K562 (cell line): Measurements from ENCODE around the gene DEPDC1. TPM values are rescaled to one million over a fixed set of nuclear protein-coding genes. Genes with fewer than 3 reads are reported as not detected.

Experiments used
- ATAC-seq: fragments of 200-7000 bp; cut with Tn5 transposase; 3 replicates; pipeline ENCODE4 v1.9.1; 2020; ENCODE audit warnings: moderate library complexity
- BruUV-seq: library from RNA; stranded (reverse); fragments of 400-500 nt; replicated peaks from 2 replicates; lab custom pipeline; 2021; lab: Mats Ljungman, UMichigan
- CTCF ChIA-PET: fragments of 300-600 bp; formaldehyde crosslinking; extraction: SDS; loops from one replicate; lab custom pipeline; 2021; ENCODE audit warnings: low intra/inter-chr PET ratio; lab: Yijun Ruan, JAX
- POLR2A ChIA-PET: fragments of 300-600, 350-650 bp; sonication (Branson Sonifier 250); formaldehyde crosslinking; extraction: SDS; loops from one replicate; lab custom pipeline; 2021; ENCODE audit warnings: antibody characterized with exemption, inconsistent platforms; lab: Yijun Ruan, JAX
- DNase-seq, 4 experiments: peaks; one replicate each; pipeline versions ENCODE4 v3.0.0 to v3.0.0-alpha.2; 2011 to 2018; ENCODE audit warnings: low spot score in 3 of 4, mixed read lengths in 3 of 4; ENCODE audit errors: extremely low read depth in 1 of 4
- FAIRE-seq: peaks from 2 replicates; lab custom pipeline; 2011; peaks lifted over from hg19 to GRCh38; lab: Jason Lieb, UNC
- H2AFZ ChIP-seq: 2 replicates; pipeline ENCODE4 v1.6.0; 2011; ENCODE audit warnings: low read depth, low read length, control low read depth, inconsistent platforms
- H3K27ac ChIP-seq: fragments of 200-600 bp; 3 replicates; pipeline ENCODE4 v1.8.0; 2011; ENCODE audit warnings: low read depth, mild to moderate bottlenecking, control low read depth, inconsistent platforms, low read length, moderate library complexity, mixed read lengths; ENCODE audit errors: extremely low read depth
- H3K27me3 ChIP-seq, 2 experiments: fragments of 300-600 bp in 1 of 2; 2 replicates in 1 of 2; 3 replicates in 1 of 2; pipeline versions ENCODE4 v1.6.0 to v1.8.0; 2011; ENCODE audit warnings: inconsistent platforms in 2 of 2, low read length in 2 of 2, mild to moderate bottlenecking in 1 of 2, mixed read lengths in 1 of 2, moderate library complexity in 1 of 2; ENCODE audit not compliant: control insufficient read depth in 2 of 2, insufficient read depth in 2 of 2
- H3K36me3 ChIP-seq: fragments of 300-600 bp; 3 replicates; pipeline ENCODE4 v1.8.0; 2011; ENCODE audit warnings: mild to moderate bottlenecking, low read length, inconsistent platforms; ENCODE audit not compliant: control insufficient read depth, insufficient read depth
- H3K4me1 ChIP-seq, 2 experiments: fragments of 200-600 bp in 1 of 2; replicated peaks in 1 of 2; 2 replicates in 1 of 2; 3 replicates in 1 of 2; pipeline versions ENCODE4 v1.5.1 to v1.8.0; 2011; ENCODE audit warnings: inconsistent platforms in 2 of 2, low read length in 2 of 2, mild to moderate bottlenecking in 1 of 2, mixed read lengths in 1 of 2, moderate library complexity in 1 of 2; ENCODE audit not compliant: control insufficient read depth in 2 of 2, insufficient read depth in 2 of 2
- H3K4me2 ChIP-seq: 2 replicates; pipeline ENCODE4 v1.6.1; 2011; ENCODE audit warnings: low read length, control low read depth, inconsistent platforms, mixed read lengths; ENCODE audit not compliant: insufficient read depth
- H3K4me3 ChIP-seq: fragments of 200-600 bp; sonication (generic), shearing (Covaris generic); 2 replicates; pipeline ENCODE4 v1.5.1; 2016; ENCODE audit warnings: control low read depth, inconsistent platforms
- H3K79me2 ChIP-seq: fragments of 200-600 bp; 3 replicates; pipeline ENCODE4 v1.8.0; 2011; ENCODE audit warnings: low read length, inconsistent platforms; ENCODE audit not compliant: control insufficient read depth, insufficient read depth
- H3K9ac ChIP-seq, 2 experiments: 2 replicates each; pipeline versions ENCODE4 v1.6.0 to v1.6.1; 2011; ENCODE audit warnings: low read depth in 2 of 2, low read length in 2 of 2, control low read depth in 1 of 2, inconsistent platforms in 1 of 2, mild to moderate bottlenecking in 1 of 2, mixed read lengths in 1 of 2; ENCODE audit not compliant: insufficient read depth in 1 of 2
- H3K9me1 ChIP-seq: one replicate; pipeline ENCODE4 v1.6.0; 2011; ENCODE audit warnings: inconsistent platforms, mild to moderate bottlenecking, low read length, moderate library complexity; ENCODE audit not compliant: control insufficient read depth, insufficient read depth
- H3K9me3 ChIP-seq: replicated peaks from 2 replicates; pipeline ENCODE4 v1.5.1; 2011; ENCODE audit warnings: low read depth, low read length, inconsistent platforms; ENCODE audit not compliant: control insufficient read depth, insufficient read depth
- H4K20me1 ChIP-seq: replicated peaks from 2 replicates; pipeline ENCODE4 v1.6.1; 2011; ENCODE audit warnings: low read length, inconsistent platforms, mixed read lengths; ENCODE audit not compliant: control insufficient read depth, insufficient read depth
- CTBP1 ChIP-seq: fragments of 450-650 bp; IDR thresholded peaks from 2 replicates; pipeline ENCODE4 v1.6.1; 2016; ENCODE audit warnings: borderline replicate concordance
- FOXA3 ChIP-seq, 2 experiments: fragments of 450-650 bp in 1 of 2; sonication (generic) in 1 of 2; formaldehyde crosslinking; IDR thresholded peaks in 1 of 2; conservative IDR thresholded peaks in 1 of 2; 2 replicates each; pipeline versions ENCODE4 v1.4.0 to v1.8.0; 2020 to 2022; ENCODE audit warnings: mild to moderate bottlenecking in 2 of 2, missing genetic modification reagents in 1 of 2
- FOXK2 ChIP-seq, 2 experiments: fragments of 450-650 bp; IDR thresholded peaks in 1 of 2; conservative IDR thresholded peaks in 1 of 2; 2 replicates each; pipeline ENCODE4 v1.6.1; 2016; ENCODE audit warnings: low read depth in 2 of 2, mild to moderate bottlenecking in 1 of 2
- NRF1 ChIP-seq, 2 experiments: fragments of 450-650 bp; IDR thresholded peaks in 1 of 2; conservative IDR thresholded peaks in 1 of 2; 2 replicates each; pipeline ENCODE4 v1.6.1; 2014; ENCODE audit warnings: mild to moderate bottlenecking in 2 of 2
- SMC3 ChIP-seq: conservative IDR thresholded peaks from 2 replicates; pipeline ENCODE4 v1.6.1; 2011; ENCODE audit warnings: low read depth, low read length, improper control_type of control experiment; ENCODE audit not compliant: insufficient read depth
- ZNF146 ChIP-seq: IDR thresholded peaks from one replicate; pipeline ENCODE4 v1.6.1; 2018; ENCODE audit warnings: missing compliant biosample characterization; ENCODE audit not compliant: unreplicated experiment
- ZNF224 ChIP-seq: sonication (generic); formaldehyde crosslinking; IDR thresholded peaks from 2 replicates; pipeline ENCODE4 v1.8.0; 2022; ENCODE audit warnings: mild to moderate bottlenecking, missing genetic modification reagents
- WGBS: fragments of 100-300 bp; shearing (Covaris generic); methylation state at CpG from one replicate; pipeline ENCODE4 v1.1.6; 2016; ENCODE audit warnings: low coverage, mixed read lengths; ENCODE audit not compliant: insufficient coverage; ENCODE audit errors: missing lambda C conversion rate; 5-methylcytosine and 5-hydroxymethylcytosine counted together
- in situ Hi-C: fragments of 300-500 bp; cut with MboI; formaldehyde crosslinking; loops from 4 replicates; pipeline ENCODE4 v1.15.0; 2018; ENCODE audit warnings: inconsistent platforms, mixed read lengths
- intact Hi-C: fragments of 100-400 bp; cut with micrococcal nuclease; formaldehyde crosslinking; loops from 2 replicates; pipeline ENCODE4 v1.14.2; 2022
- polyA plus RNA-seq, 8 experiments: library from polyadenylated mRNA; depleted of rRNA in 4 of 8; stranded (reverse) in 5 of 8; unstranded in 3 of 8; fragments of >200 nt; fragmentation: Nextera tagmentation in 2 of 8; fragmentation: Illumina TruSeq in 1 of 8; extraction: Ambion mirVana in 2 of 8; extraction: Trizol in 1 of 8; gene quantifications; 2 replicates each; pipeline versions ENCODE4 v1.2.1 to v1.2.3, GENCODE V29; 2011 to 2014; ENCODE audit warnings: inconsistent platforms in 1 of 8, missing spikeins in 1 of 8
- total RNA-seq, 7 experiments: library from RNA; depleted of rRNA in 6 of 7; stranded (reverse); fragments of >200 nt in 6 of 7; fragmentation: Illumina TruSeq in 2 of 7; extraction: Trizol in 2 of 7; gene quantifications; 2 replicates each; pipeline versions ENCODE4 v1.2.1 to v1.2.3, GENCODE V29; 2011 to 2021; ENCODE audit warnings: low replicate concordance in 1 of 7
- TF ChIP-seq, protein P1 (sequence below), 3 experiments: IDR thresholded peaks in 2 of 3; conservative IDR thresholded peaks in 1 of 3; 2 replicates each; pipeline ENCODE4 v1.5.1; 2011 to 2012; ENCODE audit warnings: low read length in 3 of 3, mild to moderate bottlenecking in 3 of 3, control low read depth in 2 of 3, improper control_type of control experiment in 1 of 3, inconsistent platforms in 1 of 3, low read depth in 1 of 3, mixed read lengths in 1 of 3, moderate library complexity in 1 of 3; ENCODE audit not compliant: insufficient read depth in 2 of 3
- TF ChIP-seq, protein P2 (sequence below): sonication (generic); formaldehyde crosslinking; IDR thresholded peaks from 2 replicates; pipeline ENCODE4 v1.8.1; 2023; ENCODE audit warnings: mild to moderate bottlenecking, missing genetic modification reagents

The DEPDC1 gene
- total and polyA plus RNA-seq, 9 of the 15 experiments (the other 6 are each of a cell fraction or from before 2014, with no cell fraction given), result 9.9 to 28.3 (median 17.8) TPM

DNA sequence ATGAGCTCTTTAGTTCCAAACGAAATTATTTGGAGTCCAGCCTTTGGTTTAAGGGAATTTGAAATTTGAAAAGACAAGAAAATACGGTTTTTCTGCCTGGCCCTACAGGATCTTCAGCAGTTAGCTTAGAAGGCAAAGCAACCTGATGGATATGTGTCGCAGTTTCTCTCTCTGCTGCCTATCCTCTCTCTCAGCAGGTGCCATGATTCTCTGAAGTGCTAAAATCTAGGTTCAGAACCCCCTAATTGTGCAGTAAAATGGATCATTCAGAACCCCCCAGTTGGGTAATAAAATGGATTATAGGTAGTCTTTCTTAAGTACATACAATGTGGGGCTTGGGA is 446 bp upstream of the DEPDC1 start:
- DNase-seq, result no peak
- in situ Hi-C loops (loop anchor here (25.0 kb wide), 1 partner anchor 1640 kb away; no protein-coding TSS in a partner anchor), intact Hi-C loops (no loop called here)
- Histone ChIP-seq H3K36me3 (peaks cover 18% of the 10 kb centered on the region; the same call in 2 of the 3 replicates), H3K4me2 (peak overlapping the region; percentile 93), H3K4me1 (peaks cover 3 to 7% of the 10 kb centered on the region in 2 experiments; a peak in 1 of 5 replicates), H3K9ac (peak overlapping the region; percentile 99 to 100), H3K27me3 (no peaks in the 10 kb centered on the region), H3K79me2 (peaks cover 42% of the 10 kb centered on the region), H3K9me3 (no peaks in the 10 kb centered on the region), H3K9me1 (no peaks in the 10 kb centered on the region), H3K27ac (peak overlapping the region; percentile 99), H3K4me3 (peak overlapping the region; percentile 76), H4K20me1 (no peaks in the 10 kb centered on the region), H2AFZ (peak overlapping the region; percentile 99)
- ATAC-seq, result peak; percentile 7
- CTCF ChIA-PET, result no interaction called here
- FAIRE-seq, result no peak
- BruUV-seq, result TSS peak; percentile 72
- POLR2A ChIA-PET, result interaction anchor here (0.6 to 1.4 kb wide), 9 partner anchors 8 to 427 kb away, joined by 3 to 7 read pairs (median 3); no protein-coding TSS in a partner anchor
- 0% methylated on average over 3 of the region's 3 CpGs for WGBS
- TF ChIP-seq NRF1 (conservative IDR thresholded peaks at IDR 0.05 in 1 of 2, IDR thresholded peaks at IDR 0.05 in 1 of 2), result peak; percentile 20 to 44; a peak in 2 of 4 replicates
- no peak for TF ChIP-seq SMC3
- TF ChIP-seq FOXA3 (CRISPR knock-in tag; conservative IDR thresholded peaks at IDR 0.05 in 1 of 2, IDR thresholded peaks at IDR 0.05 in 1 of 2), result no peak
- no peak for TF ChIP-seq ZNF224 (CRISPR knock-in tag)
- TF ChIP-seq, protein P1, sequence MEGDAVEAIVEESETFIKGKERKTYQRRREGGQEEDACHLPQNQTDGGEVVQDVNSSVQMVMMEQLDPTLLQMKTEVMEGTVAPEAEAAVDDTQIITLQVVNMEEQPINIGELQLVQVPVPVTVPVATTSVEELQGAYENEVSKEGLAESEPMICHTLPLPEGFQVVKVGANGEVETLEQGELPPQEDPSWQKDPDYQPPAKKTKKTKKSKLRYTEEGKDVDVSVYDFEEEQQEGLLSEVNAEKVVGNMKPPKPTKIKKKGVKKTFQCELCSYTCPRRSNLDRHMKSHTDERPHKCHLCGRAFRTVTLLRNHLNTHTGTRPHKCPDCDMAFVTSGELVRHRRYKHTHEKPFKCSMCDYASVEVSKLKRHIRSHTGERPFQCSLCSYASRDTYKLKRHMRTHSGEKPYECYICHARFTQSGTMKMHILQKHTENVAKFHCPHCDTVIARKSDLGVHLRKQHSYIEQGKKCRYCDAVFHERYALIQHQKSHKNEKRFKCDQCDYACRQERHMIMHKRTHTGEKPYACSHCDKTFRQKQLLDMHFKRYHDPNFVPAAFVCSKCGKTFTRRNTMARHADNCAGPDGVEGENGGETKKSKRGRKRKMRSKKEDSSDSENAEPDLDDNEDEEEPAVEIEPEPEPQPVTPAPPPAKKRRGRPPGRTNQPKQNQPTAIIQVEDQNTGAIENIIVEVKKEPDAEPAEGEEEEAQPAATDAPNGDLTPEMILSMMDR (IDR thresholded peaks at IDR 0.05 in 2 of 3, conservative IDR thresholded peaks at IDR 0.05 in 1 of 3; ENCODE audit: insufficient read depth in 2 of 3, low read depth in 1 of 3, low read length in 3 of 3), result no peak
- TF ChIP-seq, protein P2, sequence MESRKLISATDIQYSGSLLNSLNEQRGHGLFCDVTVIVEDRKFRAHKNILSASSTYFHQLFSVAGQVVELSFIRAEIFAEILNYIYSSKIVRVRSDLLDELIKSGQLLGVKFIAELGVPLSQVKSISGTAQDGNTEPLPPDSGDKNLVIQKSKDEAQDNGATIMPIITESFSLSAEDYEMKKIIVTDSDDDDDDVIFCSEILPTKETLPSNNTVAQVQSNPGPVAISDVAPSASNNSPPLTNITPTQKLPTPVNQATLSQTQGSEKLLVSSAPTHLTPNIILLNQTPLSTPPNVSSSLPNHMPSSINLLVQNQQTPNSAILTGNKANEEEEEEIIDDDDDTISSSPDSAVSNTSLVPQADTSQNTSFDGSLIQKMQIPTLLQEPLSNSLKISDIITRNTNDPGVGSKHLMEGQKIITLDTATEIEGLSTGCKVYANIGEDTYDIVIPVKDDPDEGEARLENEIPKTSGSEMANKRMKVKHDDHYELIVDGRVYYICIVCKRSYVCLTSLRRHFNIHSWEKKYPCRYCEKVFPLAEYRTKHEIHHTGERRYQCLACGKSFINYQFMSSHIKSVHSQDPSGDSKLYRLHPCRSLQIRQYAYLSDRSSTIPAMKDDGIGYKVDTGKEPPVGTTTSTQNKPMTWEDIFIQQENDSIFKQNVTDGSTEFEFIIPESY (CRISPR knock-in tag), result no peak
- TF ChIP-seq FOXK2 (conservative IDR thresholded peaks at IDR 0.05 in 1 of 2, IDR thresholded peaks at IDR 0.05 in 1 of 2; ENCODE audit: low read depth in 2 of 2), result 0 out of 4 replicates have a peak, but pooled peaks of 1 of the 2 experiments have one; percentile 4
- no peak for TF ChIP-seq ZNF146 (CRISPR knock-in tag)
- TF ChIP-seq CTBP1, result no peak
